ENCODE data around the gene RPP40.

- TF ChIP-seq YY1 (tag by site-specific recombination; IDR thresholded peaks at IDR 0.05) (no peak), ZNF398 (tag by site-specific recombination; IDR thresholded peaks at IDR 0.05) (no peak), ZNF501 (tag by site-specific recombination; IDR thresholded peaks at IDR 0.05) (no peak), PATZ1 (tag by site-specific recombination; IDR thresholded peaks at IDR 0.05) (no peak), ZNF292 (tag by site-specific recombination; IDR thresholded peaks at IDR 0.05; ENCODE audit: borderline replicate concordance, low read depth) (no peak), ZNF10 (tag by site-specific recombination; IDR thresholded peaks at IDR 0.05) (no peak), OSR2 (tag by site-specific recombination; IDR thresholded peaks at IDR 0.05) (no peak), ZNF18 (tag by site-specific recombination; IDR thresholded peaks at IDR 0.05) (no peak), CTCF (tag by site-specific recombination; IDR thresholded peaks at IDR 0.05) (no peak), FEZF1 (tag by site-specific recombination; IDR thresholded peaks at IDR 0.05) (no peak)
These were observed 38.1 kb upstream of the RPP40 start for GRCh38 chr6:5041955-5042354.
